Islet of Langerhans (tissue), 1 donor: ENCODE measurements around the gene ADGRB2.

Source experiments
- FAIRE-seq: peaks from one replicate; lab custom pipeline; 2011; peaks lifted over from hg19 to GRCh38; lab: Jason Lieb, UNC

ADGRB2 gene

DNA sequence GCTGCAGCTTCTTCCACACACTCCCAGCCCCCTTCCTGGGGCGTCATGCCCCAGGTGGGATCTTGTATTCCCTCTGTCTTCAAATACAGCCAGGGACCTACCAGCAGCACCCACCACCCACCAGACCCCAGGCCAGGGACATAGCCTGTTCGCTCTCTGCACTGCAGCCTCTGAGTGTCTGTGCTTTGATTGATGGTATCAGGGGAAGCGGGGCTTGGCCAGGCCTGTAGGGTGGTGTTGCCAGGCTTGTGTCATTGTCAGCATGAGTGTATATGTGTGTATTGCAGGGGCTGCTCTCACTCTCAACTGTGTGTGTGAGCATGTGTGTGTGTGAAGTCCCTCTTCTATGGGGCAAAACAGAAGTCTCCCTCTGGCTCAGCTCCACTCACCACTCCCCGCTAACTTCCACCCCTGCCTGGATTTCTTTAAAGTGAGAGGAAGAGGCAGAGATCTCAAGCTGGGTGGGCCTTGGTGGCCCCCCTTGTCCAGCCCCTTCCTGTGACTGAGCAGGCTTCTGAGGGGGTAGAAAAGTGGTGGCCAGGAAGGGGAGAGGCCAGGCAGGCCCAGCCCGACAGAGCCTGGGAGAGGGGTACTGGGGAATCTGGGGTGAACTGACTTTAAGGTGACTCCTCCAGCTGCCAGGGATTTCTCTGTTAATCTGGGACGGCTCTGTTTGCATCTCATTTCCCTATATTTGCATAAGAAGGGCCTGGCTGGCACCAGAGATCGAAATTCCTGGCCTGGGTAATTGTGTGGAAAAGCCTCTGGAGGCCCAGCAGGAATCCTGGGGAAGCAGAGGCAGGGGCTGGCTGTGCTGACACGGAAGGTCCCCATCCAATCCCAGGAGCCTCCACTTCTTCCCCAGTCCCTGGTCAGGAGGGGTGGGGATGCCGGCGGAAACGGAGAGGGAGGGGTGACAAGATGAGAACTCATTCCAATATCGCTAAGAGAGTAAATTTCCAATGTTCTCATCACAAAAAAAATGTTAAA lies 18.6 kb upstream of the ADGRB2 start:
- FAIRE-seq, result no peak

DNA sequence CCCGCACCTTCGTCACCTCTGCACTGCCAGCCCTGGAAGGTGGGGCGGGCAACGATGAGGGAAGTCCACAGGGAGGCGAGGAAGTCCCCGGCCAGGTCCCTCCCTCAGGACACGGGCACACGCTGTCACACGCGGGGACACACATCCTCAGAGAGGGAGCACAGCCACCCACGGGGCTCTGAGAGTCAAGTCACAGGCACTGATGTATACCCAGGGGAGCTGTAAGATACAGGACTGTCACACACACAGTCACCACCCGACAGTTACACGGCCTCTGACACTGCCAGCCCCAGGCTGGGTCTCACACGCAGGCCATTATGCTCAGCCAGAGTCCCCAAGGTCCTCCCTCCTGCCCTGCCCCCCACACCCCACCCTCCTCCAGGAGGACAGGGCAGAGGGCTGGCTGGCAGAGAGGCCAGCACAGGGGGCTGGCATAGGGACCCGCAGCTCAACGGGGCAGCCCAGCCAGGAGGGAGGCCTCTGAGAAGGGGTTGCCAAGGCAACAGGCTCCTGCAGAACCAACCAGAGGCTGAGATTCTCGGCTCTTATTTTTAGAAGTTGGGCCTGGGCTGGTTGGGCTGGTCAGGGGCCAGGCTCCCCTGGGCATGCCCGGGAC lies 17.7 kb upstream of the ADGRB2 start:
- FAIRE-seq, result no peak

DNA sequence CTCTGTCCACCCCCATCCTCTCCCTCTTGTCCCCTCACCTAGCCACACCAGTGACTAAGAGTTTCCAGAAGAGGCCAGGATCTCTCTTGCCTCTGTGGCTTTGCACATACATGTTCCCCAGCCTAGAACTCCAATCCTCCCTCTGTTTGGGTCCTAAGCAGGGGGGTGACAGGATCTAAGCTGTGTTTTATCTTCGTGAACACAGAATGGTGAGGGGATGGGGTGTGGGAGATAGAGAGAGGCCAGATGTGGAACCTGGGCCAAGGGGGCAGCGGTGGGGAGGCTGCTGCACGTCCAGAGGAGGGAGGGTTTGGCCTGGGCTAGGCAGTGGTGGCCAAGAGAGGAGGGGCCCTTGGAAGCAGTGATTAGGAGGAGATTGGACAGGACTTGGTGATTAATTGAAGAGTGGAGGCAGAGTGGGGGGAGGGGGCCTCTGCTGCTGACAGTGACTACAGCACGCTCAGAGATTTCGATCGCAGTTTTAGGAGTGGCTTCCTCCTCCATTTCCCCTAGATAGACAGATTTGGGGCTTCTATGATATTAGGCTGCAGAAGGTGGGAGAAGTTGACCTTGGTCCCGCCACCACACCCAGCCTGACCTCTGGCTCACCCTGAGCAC lies 17.1 kb upstream of the ADGRB2 start:
- no peak for FAIRE-seq

DNA sequence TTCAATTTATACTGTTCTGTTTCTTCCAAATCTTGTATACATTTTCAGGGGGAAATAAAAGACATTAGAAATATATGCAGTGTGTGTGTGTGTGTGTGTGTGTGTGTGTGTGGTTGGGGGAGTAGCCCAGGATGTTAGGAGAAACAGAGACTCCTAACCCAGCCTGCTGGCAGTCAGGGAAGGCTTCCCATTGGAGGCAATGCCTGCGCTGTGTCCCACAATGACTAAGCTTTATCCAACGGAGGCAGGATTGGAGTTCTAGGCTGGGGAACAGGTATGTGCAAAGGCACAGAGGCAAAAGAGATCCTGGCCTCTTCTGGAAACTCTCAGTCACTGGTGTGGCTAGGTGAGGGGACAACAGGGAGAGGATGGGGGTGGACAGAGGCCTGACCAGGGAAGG lies 16.5 kb upstream of the ADGRB2 start:
- no peak for FAIRE-seq

DNA sequence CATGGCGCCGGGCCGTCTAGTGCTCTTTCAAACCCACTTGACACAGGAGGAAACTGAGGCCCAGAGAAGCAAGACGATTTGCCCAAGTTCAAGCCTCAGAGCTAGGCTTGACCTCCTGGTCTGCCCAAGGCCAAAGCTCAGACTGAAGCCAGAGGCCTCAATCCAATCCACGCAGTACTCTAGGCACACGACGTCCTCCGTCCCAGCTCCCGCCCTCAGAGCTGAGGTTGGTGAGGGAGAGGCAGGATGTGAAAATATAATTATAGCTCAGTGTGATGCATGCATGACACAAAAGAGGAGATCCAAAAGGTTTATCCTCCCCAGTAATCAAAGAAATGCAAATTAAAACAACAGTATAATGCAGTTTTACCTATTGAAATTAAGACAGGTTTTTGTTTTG lies 15.5 kb upstream of the ADGRB2 start:
- no peak for FAIRE-seq

DNA sequence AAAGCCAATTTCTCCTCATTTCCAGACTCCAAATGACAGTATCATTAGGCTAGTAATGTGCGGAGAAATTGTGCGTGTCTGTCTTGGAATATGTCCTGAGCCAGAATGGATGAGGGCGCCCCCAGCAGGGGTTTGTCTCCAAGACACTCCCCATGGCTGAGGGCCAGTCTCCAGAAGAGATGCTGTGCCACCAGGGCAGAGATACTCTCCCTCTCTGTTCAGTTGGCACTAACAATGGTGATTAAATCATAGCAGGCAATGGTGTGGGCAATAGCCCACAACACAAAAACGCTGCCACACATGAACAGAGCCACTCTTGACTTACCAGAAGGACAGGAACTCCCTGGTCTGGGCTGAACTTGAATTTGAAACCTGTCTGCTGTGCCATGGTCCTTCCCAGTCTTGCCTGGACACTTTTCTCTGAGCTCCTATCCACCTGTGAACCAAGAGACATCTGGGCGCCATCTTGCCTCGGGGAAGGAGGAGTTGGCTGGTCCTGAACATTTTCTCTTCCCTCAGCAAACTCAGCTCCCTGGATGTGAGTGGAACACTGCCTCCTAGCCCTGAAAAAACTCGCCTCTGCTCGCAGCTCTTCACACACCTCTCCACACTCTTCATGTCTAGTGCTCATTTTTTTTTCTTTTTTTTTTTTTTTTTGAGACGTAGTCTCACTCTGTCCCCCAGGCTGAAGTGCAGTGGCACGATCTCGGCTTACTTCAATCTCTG lies 14.8 kb upstream of the ADGRB2 start:
- FAIRE-seq, result no peak

DNA sequence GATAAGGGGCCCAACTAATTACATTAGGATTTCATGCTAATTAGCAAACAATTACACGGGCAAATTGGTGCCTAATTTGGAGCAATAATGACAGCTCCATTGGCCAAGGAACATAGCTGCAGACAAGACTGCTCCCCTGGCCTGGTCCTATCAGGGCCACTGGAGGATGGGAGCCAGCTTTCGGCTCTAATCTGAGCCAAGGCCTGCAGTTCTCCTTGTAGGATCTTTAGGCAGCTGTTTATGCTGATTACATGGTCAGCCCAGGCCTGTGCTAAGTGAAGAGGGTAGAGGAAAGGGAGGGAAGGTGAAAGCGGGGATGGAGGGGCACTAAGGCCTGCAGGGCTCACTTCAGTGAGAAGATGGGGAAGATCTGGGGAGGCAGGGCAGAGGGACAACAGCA lies 12.4 kb upstream of the ADGRB2 start:
- FAIRE-seq, result no peak

DNA sequence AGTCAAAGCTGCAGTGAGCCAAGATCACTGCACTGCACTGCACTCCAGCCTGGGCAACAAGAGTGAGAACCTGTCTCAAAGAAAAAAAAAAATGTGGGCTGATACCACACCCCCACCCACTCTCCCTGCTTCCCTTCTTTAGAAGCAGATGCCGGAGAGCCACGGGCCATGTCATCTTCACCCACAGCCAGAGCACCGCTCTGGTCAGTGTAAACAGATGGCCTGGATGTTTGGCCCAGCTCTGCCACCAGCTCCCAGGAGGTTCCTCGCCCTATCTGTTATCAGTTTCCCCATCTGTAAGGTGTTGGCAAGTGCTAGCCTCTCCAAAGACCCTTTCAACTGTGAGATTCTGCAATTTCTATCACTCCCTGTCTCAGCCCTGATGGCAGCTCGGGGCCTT lies 11.9 kb upstream of the ADGRB2 start:
- FAIRE-seq, result no peak

DNA sequence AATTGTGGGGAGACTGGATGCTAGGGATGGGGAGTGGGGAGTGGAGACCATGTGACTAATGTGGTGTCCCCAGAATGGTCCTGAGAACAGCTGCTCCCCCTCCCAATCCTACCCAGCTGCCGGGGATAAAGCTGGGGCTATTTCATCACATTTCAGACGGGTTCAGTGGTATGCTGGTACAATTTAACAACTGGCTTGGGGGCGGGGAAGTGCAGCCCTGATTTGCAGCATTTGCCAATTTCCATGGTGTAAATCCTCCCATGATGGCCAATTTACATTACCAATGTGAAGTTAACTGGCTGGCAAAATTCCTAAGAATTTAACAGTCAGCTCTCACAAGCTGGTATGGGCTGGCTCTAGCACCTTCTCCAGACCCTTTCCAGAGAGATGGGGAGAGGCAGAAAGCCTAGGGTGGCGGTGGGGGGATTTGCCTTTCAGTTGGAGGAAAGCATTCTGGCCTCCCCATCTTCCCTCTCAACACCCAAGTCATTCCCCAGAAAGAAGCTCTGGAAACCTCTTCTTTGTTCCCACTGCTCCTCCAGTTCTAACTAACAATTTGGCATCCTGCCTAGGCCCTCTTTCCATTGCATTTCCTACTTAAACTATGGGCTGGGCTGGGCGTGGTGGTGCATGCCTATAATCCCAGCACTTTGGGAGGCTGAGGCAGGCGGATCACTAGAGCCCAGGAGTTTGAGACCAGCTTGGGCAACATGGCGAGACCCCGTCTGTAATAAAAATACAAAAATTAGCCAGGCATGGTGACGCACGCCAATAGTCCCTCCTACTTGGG lies 11.3 kb upstream of the ADGRB2 start:
- FAIRE-seq, result no peak

DNA sequence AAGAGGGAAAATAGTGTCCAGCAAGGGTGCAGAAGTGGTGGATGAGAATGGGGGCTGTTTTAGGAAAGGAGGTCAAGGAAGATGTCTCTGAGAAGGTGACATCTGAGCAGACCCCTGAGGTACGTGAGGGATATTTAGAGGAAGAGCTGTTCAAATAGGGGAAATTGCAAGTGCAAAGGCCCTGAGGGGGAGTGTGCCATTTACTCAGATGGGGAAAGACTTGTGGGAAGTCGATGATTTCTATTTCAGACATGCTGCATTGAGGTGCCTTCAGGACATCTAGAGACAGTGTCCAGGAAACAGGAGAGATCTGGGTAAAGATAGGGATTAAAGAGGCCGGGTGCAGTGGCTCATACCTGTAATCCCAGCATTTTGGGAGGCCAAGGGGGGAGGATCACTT lies 10.4 kb upstream of the ADGRB2 start:
- FAIRE-seq, result no peak

DNA sequence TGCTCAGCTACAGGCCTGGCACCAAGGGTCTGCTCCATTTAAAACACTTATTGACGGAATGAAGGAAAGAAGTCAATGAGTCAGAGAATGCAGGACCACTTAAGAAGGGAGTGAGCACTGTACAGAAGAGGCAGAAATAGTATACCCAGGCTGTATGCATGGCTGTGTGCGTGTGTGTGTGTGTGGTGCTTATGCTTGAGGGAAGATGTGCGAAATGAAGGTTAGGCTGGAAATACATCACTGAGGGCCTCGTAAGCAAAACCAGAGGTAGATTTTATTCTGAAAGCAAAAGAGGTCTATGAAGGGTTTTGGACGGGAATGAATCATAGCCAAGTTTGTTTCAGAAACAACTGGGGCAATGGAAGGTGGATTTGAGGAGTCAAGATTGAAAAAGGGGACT lies 9.7 kb upstream of the ADGRB2 start:
- no peak for FAIRE-seq

DNA sequence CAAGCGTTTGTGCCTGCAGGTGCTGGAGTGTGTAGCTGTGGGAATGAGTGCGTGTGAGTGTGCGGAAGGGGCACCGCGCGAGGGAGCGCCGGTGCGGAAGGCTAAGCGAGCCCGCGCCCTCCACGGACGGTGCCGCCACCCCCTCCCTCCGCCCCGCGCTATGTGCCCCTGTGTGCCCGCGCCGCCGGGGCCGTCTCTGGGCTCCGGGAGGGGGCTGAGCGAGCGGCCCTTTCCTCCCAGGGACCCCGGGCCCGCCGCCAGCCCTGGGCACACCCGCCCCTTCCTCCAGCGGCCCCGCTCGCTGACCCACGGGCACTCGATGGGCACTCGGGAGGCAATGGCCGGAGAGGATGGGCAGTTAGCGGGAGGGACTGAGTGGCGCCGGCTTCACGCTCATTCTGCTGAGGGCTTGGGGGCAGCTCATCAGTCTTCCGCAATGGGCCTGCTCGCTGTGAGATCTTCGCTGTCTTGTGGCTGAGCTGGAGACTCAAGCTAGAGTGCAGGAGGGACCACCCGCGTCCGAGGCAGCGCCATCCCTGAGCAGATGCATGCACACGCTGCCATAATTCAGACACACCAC lies 8.6 kb upstream of the ADGRB2 start:
- FAIRE-seq, result no peak

DNA sequence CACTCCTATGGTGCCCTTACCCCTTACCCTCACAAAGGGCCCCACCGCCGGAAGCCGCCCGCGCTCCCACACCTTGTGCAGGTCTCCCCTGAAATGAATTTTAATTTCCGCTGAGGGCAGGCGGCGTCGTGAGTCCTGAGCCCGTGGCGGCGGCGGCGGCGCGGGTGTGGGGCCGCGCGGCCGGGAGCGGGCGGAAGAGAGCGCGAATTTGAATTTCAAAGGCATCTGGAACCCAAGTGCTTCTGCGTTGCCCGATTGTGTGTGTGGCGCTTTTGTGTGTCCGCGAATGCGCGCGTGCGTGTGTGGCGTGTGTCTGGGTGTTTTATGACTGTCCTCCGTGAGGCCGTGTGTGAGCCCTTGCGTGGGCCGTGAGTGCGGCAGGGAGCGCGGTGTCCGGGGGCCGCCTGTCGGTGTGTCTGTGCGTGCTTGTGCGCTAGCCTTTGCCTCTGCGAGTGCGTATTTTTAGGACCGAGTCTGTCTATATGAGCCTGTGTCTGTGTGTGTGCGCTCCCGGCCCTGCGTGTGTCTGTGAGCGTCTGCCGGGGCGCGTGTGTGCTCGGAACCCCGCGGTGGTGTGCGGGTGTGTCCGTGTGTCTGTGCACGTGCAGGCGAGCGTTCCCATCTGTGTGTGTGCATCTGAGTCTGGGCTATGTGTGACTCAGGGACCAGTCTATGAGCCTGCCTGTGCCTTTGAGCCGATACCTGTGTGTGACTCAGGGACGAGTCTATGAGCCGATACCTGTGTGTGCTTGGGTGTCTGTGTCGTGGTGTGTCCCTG lies 7.9 kb upstream of the ADGRB2 start:
- FAIRE-seq, result no peak

DNA sequence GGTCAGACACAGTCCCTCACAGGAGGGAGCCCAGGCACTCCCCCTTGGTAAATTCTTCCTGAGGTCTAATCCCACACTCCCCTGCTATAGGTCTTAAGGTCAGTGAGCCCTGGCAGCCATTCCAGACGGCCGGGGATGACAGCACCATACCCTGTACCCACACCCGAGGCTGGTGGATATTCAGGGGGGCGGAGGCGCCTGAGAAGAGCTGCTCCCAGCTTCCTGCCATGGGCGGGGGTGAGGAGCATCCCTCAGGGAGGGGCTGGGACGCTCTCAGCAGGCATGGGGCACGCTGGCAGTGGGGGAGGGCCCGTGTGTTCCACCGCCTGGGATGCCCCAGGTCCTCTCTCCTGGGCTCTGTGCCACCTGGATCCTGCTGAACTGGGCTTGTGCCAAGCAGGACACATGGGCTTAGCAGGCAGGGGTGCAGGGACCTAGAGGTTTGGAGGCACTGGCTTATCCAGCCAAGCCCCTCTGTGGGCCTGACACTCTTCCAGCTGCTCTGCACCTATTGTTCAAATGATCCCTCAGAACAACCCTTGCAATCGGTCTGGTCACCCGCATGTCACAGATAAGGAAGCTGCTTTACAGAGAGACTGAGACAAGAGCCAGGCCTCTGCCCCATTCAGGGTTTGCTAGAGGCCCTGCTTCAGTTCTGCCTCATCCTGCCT lies 5.7 kb upstream of the ADGRB2 start:
- FAIRE-seq, result no peak

DNA sequence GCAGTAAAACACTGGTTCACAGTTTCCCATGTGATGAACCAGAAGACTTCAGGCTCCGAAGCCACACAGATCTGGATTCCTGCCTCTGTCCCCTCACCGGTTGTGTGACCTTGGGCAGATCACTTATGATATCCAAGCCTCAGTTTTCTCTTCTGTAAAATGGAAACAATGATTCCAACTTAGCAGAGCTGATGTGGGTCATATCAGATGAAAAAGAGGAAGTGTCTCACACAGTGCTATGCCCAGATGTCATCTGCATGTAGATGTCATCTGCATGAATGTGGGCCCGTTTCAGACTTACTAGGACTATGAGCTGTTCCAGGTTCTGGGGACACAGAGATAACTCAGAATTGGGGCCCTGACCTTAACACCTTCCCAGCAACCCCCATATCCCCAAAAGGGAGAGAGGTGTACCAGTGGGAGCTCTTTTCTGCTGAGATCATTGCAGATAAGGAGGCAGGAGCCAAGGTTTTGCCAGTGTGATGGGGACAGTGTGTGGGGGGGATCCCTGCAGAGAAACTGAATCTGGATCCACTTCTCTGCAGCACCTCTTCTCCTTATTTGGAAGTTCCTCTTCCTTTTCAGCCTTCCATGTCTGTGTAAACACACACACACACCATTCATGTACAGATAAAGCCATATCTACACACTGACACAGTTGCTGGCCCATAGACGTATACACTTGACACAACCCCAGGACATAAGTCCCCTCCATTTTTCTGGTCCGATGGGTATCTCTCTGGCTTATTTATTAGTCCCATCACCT lies 5.0 kb upstream of the ADGRB2 start:
- no peak for FAIRE-seq

DNA sequence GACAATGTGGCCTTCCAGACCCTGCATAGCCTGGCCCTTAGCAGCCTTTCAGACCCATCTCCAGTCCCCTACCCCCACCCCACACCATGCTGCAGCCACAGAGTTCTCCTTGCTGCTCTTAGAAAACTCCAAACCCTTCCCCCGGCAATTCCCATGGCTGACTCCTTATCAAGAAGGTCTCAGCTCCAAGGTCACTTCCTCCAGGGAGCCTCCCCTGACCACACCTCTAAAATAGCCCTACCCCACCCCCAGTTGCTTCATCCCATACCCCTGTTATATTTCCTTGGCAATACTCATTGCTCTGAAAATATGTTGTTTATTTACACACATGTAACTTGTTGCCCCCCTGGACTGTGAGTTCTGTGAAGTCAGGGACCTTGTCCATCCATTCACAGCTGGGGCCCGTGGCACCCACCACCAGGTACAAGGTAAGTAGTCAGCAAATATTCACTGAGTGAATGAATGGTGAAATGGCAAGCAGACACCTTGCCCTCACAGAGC lies 4.3 kb upstream of the ADGRB2 start:
- FAIRE-seq, result no peak

DNA sequence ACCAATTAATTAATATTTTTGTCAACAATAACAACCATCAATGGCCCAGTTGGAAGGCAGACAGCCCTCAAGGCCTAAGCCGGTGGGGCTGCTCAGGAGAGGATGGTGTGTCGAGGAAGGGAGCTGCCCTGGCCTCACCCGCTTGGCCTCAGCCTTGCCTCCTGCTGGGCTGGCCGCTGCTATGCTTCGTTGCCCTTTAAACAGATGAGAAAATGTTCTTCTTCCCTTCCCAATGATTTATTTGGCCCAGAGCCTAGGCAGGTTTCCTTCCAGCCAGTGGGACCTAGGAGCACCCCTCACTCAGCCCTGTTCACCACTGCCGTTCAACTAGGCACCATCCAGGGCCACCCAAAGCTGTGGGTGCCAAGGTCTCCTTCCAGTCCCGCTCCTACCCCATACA lies 3.1 kb upstream of the ADGRB2 start:
- no peak for FAIRE-seq

DNA sequence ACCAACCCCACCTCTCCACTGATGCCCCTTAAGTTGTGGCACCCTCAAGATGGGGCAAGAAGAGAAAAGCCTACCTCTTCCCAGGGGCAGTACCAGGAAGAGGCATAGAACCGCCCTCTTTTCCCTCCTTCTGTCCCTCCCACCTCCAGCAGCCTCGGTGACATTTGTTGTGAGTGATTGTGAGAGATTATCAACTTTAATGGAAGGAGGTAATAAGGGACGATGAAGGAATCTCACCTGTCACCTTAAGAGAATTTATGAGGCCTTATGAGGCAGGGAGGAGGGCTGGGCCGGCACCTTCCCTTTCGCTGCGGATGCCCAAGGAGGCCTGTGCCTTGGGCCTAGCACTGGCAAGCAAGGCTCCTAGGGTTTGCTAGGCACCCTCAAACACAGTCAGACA lies 1.4 kb upstream of the ADGRB2 start:
- no peak for FAIRE-seq

DNA sequence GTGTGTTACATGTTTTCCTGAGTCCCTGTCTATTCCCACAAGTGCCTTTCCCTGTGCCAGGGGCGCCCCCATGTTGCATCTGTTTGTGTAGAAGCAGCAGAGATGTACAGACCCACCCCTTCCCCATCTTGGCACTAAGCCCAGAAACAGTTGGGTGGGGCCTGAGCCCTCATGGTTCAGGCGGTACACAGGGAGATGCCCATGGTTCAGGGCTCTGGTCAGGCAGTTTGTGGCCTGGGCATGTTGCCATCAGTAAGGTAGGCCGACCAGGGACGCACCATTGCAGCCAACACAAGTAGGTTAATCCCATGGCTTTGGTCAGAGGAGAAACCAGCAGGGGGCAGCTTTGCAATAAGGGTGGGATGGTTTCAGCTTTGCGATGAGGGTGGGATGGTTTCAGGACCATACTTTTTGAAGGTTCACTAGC lies 914 bp upstream of the ADGRB2 start:
- no peak for FAIRE-seq
